Measurements from ENCODE around the gene OR5K4. TPM values are rescaled to one million over a fixed set of nuclear protein-coding genes. Genes with fewer than 3 reads are reported as not detected.
"Not testable (repeated sequence)": the region's sequence is repeated elsewhere in the genome, so short reads cannot be mapped to it uniquely, and the experiment has no call there.

OR5K4 gene
- total RNA-seq, 1 donor from 2014 or later, result not detected

- TF ChIP-seq CTCF (IDR thresholded peaks at IDR 0.05; ENCODE audit: insufficient read depth, low read length, severe bottlenecking), result no peak
- Histone ChIP-seq H3K4me3 (ENCODE audit: low read depth, low read length) (no peak overlapping the region), H3K27me3 (ENCODE audit: control insufficient read depth, insufficient read depth, low read length) (no peaks in the 10 kb centered on the region), H3K36me3 (ENCODE audit: control insufficient read depth, insufficient read depth, low read length) (no peaks in the 10 kb centered on the region)
- DNase-seq (ENCODE audit: low read depth) (no peak), FAIRE-seq (no peak)
These were observed 41.4 kb downstream of the OR5K4 start for GRCh38 chr3:98395101-98395500.

- DNase-seq (ENCODE audit: low read depth); H3K4me3 ChIP-seq (ENCODE audit: low read depth, low read length); H3K27me3 ChIP-seq (ENCODE audit: control insufficient read depth, insufficient read depth, low read length); H3K36me3 ChIP-seq (ENCODE audit: control insufficient read depth, insufficient read depth, low read length); FAIRE-seq: not testable (repeated sequence)
These were observed 42.8 kb downstream of the OR5K4 start for GRCh38 chr3:98396482-98396881.

GRCh38 chr3:98398513-98398912, 44.9 kb downstream of the OR5K4 start:
- FAIRE-seq, result no peak
- H3K4me3 ChIP-seq (ENCODE audit: low read depth, low read length), result no peak overlapping the region
- H3K27me3 ChIP-seq (ENCODE audit: control insufficient read depth, insufficient read depth, low read length), result no peaks in the 10 kb centered on the region
- no peak for DNase-seq (ENCODE audit: low read depth)
- no peak for TF ChIP-seq CTCF (IDR thresholded peaks at IDR 0.05; ENCODE audit: insufficient read depth, low read length, severe bottlenecking)
- H3K36me3 ChIP-seq (ENCODE audit: control insufficient read depth, insufficient read depth, low read length), result no peaks in the 10 kb centered on the region

GRCh38 chr3:98402507-98402906, 48.9 kb downstream of the OR5K4 start:
- no peak for TF ChIP-seq CTCF (IDR thresholded peaks at IDR 0.05; ENCODE audit: insufficient read depth, low read length, severe bottlenecking)
- Histone ChIP-seq H3K27me3 (ENCODE audit: control insufficient read depth, insufficient read depth, low read length) (no peaks in the 10 kb centered on the region), H3K36me3 (ENCODE audit: control insufficient read depth, insufficient read depth, low read length) (no peaks in the 10 kb centered on the region), H3K4me3 (ENCODE audit: low read depth, low read length) (no peak overlapping the region)
- peak; percentile 89 for FAIRE-seq
- DNase-seq (ENCODE audit: low read depth), result no peak

- Histone ChIP-seq H3K27me3 (ENCODE audit: control insufficient read depth, insufficient read depth, low read length) (no peaks in the 10 kb centered on the region), H3K4me3 (ENCODE audit: low read depth, low read length) (no peak overlapping the region), H3K36me3 (ENCODE audit: control insufficient read depth, insufficient read depth, low read length) (no peaks in the 10 kb centered on the region)
- TF ChIP-seq CTCF (IDR thresholded peaks at IDR 0.05; ENCODE audit: insufficient read depth, low read length, severe bottlenecking), result no peak
- FAIRE-seq, result no peak
- no peak for DNase-seq (ENCODE audit: low read depth)
These were observed 50.4 kb downstream of the OR5K4 start for GRCh38 chr3:98404010-98404409.

Other genes with a start within 250 kb of the OR5K4 start
- gene OR5H1, start 223.1 kb upstream of the OR5K4 start, total RNA-seq, result not detected in 2 replicates
- gene OR5H14, start 206.4 kb upstream of the OR5K4 start, total RNA-seq, result under 0.01 TPM in 1 of 2 replicates, not detected in the other
- gene OR5H15, start 187.2 kb upstream of the OR5K4 start, total RNA-seq, result not detected in 2 replicates
- gene OR5H6, start 89.6 kb upstream of the OR5K4 start, total RNA-seq, result not detected in 2 replicates
- gene OR5H2, start 71.3 kb upstream of the OR5K4 start, total RNA-seq, result not detected in 2 replicates
- not detected in 2 replicates for gene OR5K3, start 36.8 kb downstream of the OR5K4 start, total RNA-seq
- not detected in 2 replicates for gene OR5K1, start 109.3 kb downstream of the OR5K4 start, total RNA-seq
- gene OR5K2, start 143.8 kb downstream of the OR5K4 start, total RNA-seq, result not detected in 2 replicates
- gene CLDND1, start 169.0 kb downstream of the OR5K4 start, total RNA-seq, result 183 and 216 TPM in 2 replicates
- not detected in 2 replicates for gene GPR15, start 178.1 kb downstream of the OR5K4 start, total RNA-seq
- gene CPOX, start 239.8 kb downstream of the OR5K4 start, total RNA-seq, result 22.7 and 36.1 TPM in 2 replicates

All from bronchial epithelial cell (primary cell).